MM.1S (cell line): ENCODE measurements around the gene FAM227B.

Experiments used
- CTCF ChIP-seq: fragments of 300-600 bp; sonication (generic); IDR thresholded peaks from 2 replicates; pipeline ENCODE4 v1.5.1; 2016; ENCODE audit warnings: antibody characterized with exemption, low read length, mixed read lengths
- EZH2 ChIP-seq: fragments of 300-600 bp; sonication (generic); optimal IDR thresholded peaks from 2 replicates; pipeline ENCODE3; 2017; ENCODE audit warnings: low read depth, mild to moderate bottlenecking, antibody characterized with exemption, low read length, mixed read lengths

- TF ChIP-seq CTCF (no peak; the same call in 1 of the 2 replicates), EZH2 (no peak)
These were observed at the start of gene FAM227B, which contains the start of gene DTWD1 for GRCh38 chr15:49620658-49621368.
